Testis (tissue), 2 donors: ENCODE data around the gene CNGB1.

Experiments used
- POLR2A ChIP-seq: fragments of 450-650 bp; IDR thresholded peaks from one replicate; pipeline ENCODE4 v1.6.1; 2017; ENCODE audit warnings: antibody characterized with exemption, mild to moderate bottlenecking, moderate library complexity
- TF ChIP-seq, protein P1 (sequence below), 3 experiments: fragments of 450-650 bp in 2 of 3; fragments of 200-600 bp in 1 of 3; sonication (generic) in 1 of 3; IDR thresholded peaks; one replicate each; pipeline ENCODE4 v1.5.1; 2016 to 2019; ENCODE audit warnings: antibody characterized with exemption in 3 of 3, mild to moderate bottlenecking in 2 of 3, moderate library complexity in 1 of 3

DNA sequence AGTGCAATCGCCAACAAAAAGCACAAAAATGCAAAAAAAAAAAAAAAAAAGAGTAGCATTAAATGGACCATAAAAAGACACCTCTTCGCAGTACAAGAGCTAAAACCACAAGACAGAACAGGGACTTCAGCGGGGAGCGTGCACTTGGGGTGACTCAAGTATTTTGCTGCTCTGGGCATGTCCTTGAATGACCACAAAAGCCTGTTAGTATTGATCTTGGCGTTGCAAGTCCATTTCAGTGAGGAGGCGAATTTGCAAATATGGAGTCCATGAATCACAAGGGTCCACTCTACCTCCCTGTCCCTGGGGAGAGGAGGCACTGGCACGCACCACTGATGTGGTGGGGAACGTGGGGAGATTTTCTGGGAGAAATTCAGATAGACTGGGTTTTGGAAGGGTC is 78.9 kb downstream of the CNGB1 start:
- TF ChIP-seq POLR2A = no peak
- TF ChIP-seq, protein P1, sequence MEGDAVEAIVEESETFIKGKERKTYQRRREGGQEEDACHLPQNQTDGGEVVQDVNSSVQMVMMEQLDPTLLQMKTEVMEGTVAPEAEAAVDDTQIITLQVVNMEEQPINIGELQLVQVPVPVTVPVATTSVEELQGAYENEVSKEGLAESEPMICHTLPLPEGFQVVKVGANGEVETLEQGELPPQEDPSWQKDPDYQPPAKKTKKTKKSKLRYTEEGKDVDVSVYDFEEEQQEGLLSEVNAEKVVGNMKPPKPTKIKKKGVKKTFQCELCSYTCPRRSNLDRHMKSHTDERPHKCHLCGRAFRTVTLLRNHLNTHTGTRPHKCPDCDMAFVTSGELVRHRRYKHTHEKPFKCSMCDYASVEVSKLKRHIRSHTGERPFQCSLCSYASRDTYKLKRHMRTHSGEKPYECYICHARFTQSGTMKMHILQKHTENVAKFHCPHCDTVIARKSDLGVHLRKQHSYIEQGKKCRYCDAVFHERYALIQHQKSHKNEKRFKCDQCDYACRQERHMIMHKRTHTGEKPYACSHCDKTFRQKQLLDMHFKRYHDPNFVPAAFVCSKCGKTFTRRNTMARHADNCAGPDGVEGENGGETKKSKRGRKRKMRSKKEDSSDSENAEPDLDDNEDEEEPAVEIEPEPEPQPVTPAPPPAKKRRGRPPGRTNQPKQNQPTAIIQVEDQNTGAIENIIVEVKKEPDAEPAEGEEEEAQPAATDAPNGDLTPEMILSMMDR (IDR thresholded peaks at IDR 0.05) = no peak
